ENCODE data around the gene MUC4. TPM values are rescaled to one million over a fixed set of nuclear protein-coding genes. Genes with fewer than 3 reads are reported as not detected.

The MUC4 gene
- total and polyA plus RNA-seq, 2 experiments from 2014 or later: not detected

GRCh38 chr3:195767792-195768191 lies 43.9 kb downstream of the MUC4 start:
- WGBS, 2 experiments (ENCODE audit: low coverage in 1 of 2, low lambda C conversion rate in 2 of 2, missing lambda C conversion rate in 2 of 2): 62 to 71% methylated on average over 9 to 10 of the region's 10 CpGs
- Histone ChIP-seq H3K9ac (no peak overlapping the region), H3K79me2 (ENCODE audit: insufficient read depth) (no peaks in the 10 kb centered on the region), H3K4me1 (ENCODE audit: insufficient read depth) (no peaks in the 10 kb centered on the region), H3K9me3 (ENCODE audit: low read depth) (no peaks in the 10 kb centered on the region), H3K27ac (no peak overlapping the region), H3F3A (ENCODE audit: insufficient read depth) (no peaks in the 10 kb centered on the region), H3K4me3 (no peak overlapping the region), H4K20me1 (ENCODE audit: insufficient read depth) (no peaks in the 10 kb centered on the region), H3K9me2 (ENCODE audit: insufficient read depth) (no peaks in the 10 kb centered on the region), H3K4me2 (ENCODE audit: unreplicated experiment) (no peak overlapping the region), H3K36me3 (ENCODE audit: low read depth) (no peaks in the 10 kb centered on the region), H2AFZ (no peak overlapping the region), H3K27me3 (replicated peaks; ENCODE audit: insufficient read depth) (no peaks in the 10 kb centered on the region)
- TF ChIP-seq EZH2 (IDR thresholded peaks at IDR 0.05; ENCODE audit: insufficient read depth, poor library complexity, severe bottlenecking) (no peak), EZH2phosphoT487 (IDR thresholded peaks at IDR 0.05; ENCODE audit: insufficient read depth, low read depth) (no peak)
- no peak for DNase-seq
- in situ Hi-C loops (cut with MboI): no loop called here

GRCh38 chr3:195766671-195767070 lies 45.1 kb downstream of the MUC4 start:
- Histone ChIP-seq H3K9me3 (ENCODE audit: low read depth) (no peaks in the 10 kb centered on the region), H3K79me2 (ENCODE audit: insufficient read depth) (no peaks in the 10 kb centered on the region), H3K27ac (no peak overlapping the region), H4K20me1 (ENCODE audit: insufficient read depth) (no peaks in the 10 kb centered on the region), H3K4me2 (ENCODE audit: unreplicated experiment) (no peak overlapping the region), H2AFZ (no peak overlapping the region), H3F3A (ENCODE audit: insufficient read depth) (no peaks in the 10 kb centered on the region), H3K27me3 (replicated peaks; ENCODE audit: insufficient read depth) (no peaks in the 10 kb centered on the region), H3K4me3 (no peak overlapping the region), H3K9me2 (ENCODE audit: insufficient read depth) (no peaks in the 10 kb centered on the region), H3K36me3 (ENCODE audit: low read depth) (no peaks in the 10 kb centered on the region), H3K9ac (no peak overlapping the region), H3K4me1 (ENCODE audit: insufficient read depth) (no peaks in the 10 kb centered on the region)
- TF ChIP-seq EZH2 (IDR thresholded peaks at IDR 0.05; ENCODE audit: insufficient read depth, poor library complexity, severe bottlenecking): no peak
- TF ChIP-seq EZH2phosphoT487 (IDR thresholded peaks at IDR 0.05; ENCODE audit: insufficient read depth, low read depth): no peak
- DNase-seq: no peak
- WGBS, 2 experiments (ENCODE audit: low coverage in 1 of 2, low lambda C conversion rate in 2 of 2, missing lambda C conversion rate in 2 of 2): 77 to 78% methylated on average over 14 of the region's 14 CpGs
- in situ Hi-C loops (cut with MboI): no loop called here

GRCh38 chr3:195764961-195765706 lies 46.6 kb downstream of the MUC4 start:
- WGBS, 2 experiments (ENCODE audit: low coverage in 1 of 2, low lambda C conversion rate in 2 of 2, missing lambda C conversion rate in 2 of 2): 53 to 62% methylated on average over 22 to 28 of the region's 28 CpGs
- no peak for DNase-seq
- H3K4me3 ChIP-seq: no peak overlapping the region
- no peaks in the 10 kb centered on the region for H3K79me2 ChIP-seq (ENCODE audit: insufficient read depth)
- H3K27me3 ChIP-seq (replicated peaks; ENCODE audit: insufficient read depth): peaks cover 10% of the 10 kb centered on the region
- H3K4me2 ChIP-seq (ENCODE audit: unreplicated experiment): no peak overlapping the region
- no peaks in the 10 kb centered on the region for H3K9me3 ChIP-seq (ENCODE audit: low read depth)
- in situ Hi-C loops (cut with MboI): no loop called here
- H3K36me3 ChIP-seq (ENCODE audit: low read depth): no peaks in the 10 kb centered on the region
- H3K27ac ChIP-seq: no peak overlapping the region
- H3K9me2 ChIP-seq (ENCODE audit: insufficient read depth): no peaks in the 10 kb centered on the region
- H3F3A ChIP-seq (ENCODE audit: insufficient read depth): no peaks in the 10 kb centered on the region
- no peaks in the 10 kb centered on the region for H3K4me1 ChIP-seq (ENCODE audit: insufficient read depth)
- no peak overlapping the region for H3K9ac ChIP-seq
- H2AFZ ChIP-seq: no peak overlapping the region
- H4K20me1 ChIP-seq (ENCODE audit: insufficient read depth): no peaks in the 10 kb centered on the region
- TF ChIP-seq EZH2phosphoT487 (IDR thresholded peaks at IDR 0.05; ENCODE audit: insufficient read depth, low read depth) (no peak), EZH2 (IDR thresholded peaks at IDR 0.05; ENCODE audit: insufficient read depth, poor library complexity, severe bottlenecking) (no peak)

- TF ChIP-seq EZH2 (IDR thresholded peaks at IDR 0.05; ENCODE audit: insufficient read depth, poor library complexity, severe bottlenecking) (no peak), EZH2phosphoT487 (IDR thresholded peaks at IDR 0.05; ENCODE audit: insufficient read depth, low read depth) (no peak)
- 50 to 54% methylated on average over 24 to 26 of the region's 26 CpGs for WGBS, 2 experiments (ENCODE audit: low coverage in 1 of 2, low lambda C conversion rate in 2 of 2, missing lambda C conversion rate in 2 of 2)
- Histone ChIP-seq H3K4me1 (ENCODE audit: insufficient read depth) (no peaks in the 10 kb centered on the region), H3K9me2 (ENCODE audit: insufficient read depth) (no peaks in the 10 kb centered on the region), H2AFZ (no peak overlapping the region), H3K9me3 (ENCODE audit: low read depth) (no peaks in the 10 kb centered on the region), H3K4me3 (no peak overlapping the region), H3K27me3 (replicated peaks; ENCODE audit: insufficient read depth) (peaks cover 10% of the 10 kb centered on the region), H3F3A (ENCODE audit: insufficient read depth) (no peaks in the 10 kb centered on the region), H4K20me1 (ENCODE audit: insufficient read depth) (no peaks in the 10 kb centered on the region), H3K79me2 (ENCODE audit: insufficient read depth) (no peaks in the 10 kb centered on the region), H3K36me3 (ENCODE audit: low read depth) (no peaks in the 10 kb centered on the region), H3K9ac (no peak overlapping the region), H3K27ac (no peak overlapping the region), H3K4me2 (ENCODE audit: unreplicated experiment) (no peak overlapping the region)
- DNase-seq: no peak
- in situ Hi-C loops (cut with MboI): no loop called here
These were observed 47.6 kb downstream of the MUC4 start for GRCh38 chr3:195763843-195764825.
